ENCODE measurements around the gene GRHPR. TPM values are rescaled to one million over a fixed set of nuclear protein-coding genes. Genes with fewer than 3 reads are reported as not detected.

Gene GRHPR
- polyA plus RNA-seq, 1 experiment, result 96.1 TPM

- no peaks in the 10 kb centered on the region for H3K9me3 ChIP-seq (ENCODE audit: control insufficient read depth, insufficient read depth, low read length)
- ChIA-PET CTCF (no interaction called here), POLR2A (no interaction called here)
- H3K27me3 ChIP-seq (ENCODE audit: control insufficient read depth, insufficient read depth, low read length), result peaks cover 20% of the 10 kb centered on the region
- DNase-seq (ENCODE audit: low read depth, low spot score), result no peak
- TF ChIP-seq, protein P1, sequence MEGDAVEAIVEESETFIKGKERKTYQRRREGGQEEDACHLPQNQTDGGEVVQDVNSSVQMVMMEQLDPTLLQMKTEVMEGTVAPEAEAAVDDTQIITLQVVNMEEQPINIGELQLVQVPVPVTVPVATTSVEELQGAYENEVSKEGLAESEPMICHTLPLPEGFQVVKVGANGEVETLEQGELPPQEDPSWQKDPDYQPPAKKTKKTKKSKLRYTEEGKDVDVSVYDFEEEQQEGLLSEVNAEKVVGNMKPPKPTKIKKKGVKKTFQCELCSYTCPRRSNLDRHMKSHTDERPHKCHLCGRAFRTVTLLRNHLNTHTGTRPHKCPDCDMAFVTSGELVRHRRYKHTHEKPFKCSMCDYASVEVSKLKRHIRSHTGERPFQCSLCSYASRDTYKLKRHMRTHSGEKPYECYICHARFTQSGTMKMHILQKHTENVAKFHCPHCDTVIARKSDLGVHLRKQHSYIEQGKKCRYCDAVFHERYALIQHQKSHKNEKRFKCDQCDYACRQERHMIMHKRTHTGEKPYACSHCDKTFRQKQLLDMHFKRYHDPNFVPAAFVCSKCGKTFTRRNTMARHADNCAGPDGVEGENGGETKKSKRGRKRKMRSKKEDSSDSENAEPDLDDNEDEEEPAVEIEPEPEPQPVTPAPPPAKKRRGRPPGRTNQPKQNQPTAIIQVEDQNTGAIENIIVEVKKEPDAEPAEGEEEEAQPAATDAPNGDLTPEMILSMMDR (IDR thresholded peaks at IDR 0.05; ENCODE audit: low read depth, low read length), result no peak
- no peak overlapping the region for H3K4me3 ChIP-seq (ENCODE audit: low read depth, low read length)
- no peak overlapping the region for H3K27ac ChIP-seq (ENCODE audit: low read depth, low read length)
These were observed 44.5 kb upstream of the GRHPR start for GRCh38 chr9:37377688-37378612.

DNA sequence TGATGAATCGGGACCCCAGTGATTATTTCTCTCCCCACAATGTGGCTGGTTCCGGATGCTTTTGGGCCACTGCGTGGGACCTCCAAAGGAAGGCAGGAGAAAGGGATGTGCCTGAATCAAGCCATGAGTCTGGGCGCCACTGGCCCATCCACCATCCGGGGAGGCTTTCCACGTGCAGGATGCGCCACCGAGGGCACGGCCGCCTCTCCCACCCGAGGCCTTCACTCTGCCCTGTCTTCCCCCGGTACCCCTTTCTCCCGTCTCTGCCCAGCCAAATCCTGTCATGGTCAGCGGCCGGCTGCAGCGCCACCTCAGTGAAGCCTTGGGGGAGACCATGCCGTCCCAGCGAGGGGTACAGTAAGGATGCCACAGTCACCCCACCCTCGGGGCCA is 43.9 kb upstream of the GRHPR start:
- H3K4me3 ChIP-seq (ENCODE audit: low read depth, low read length), result no peak overlapping the region
- no peaks in the 10 kb centered on the region for H3K9me3 ChIP-seq (ENCODE audit: control insufficient read depth, insufficient read depth, low read length)
- TF ChIP-seq, protein P1 (IDR thresholded peaks at IDR 0.05; ENCODE audit: low read depth, low read length), result no peak
- H3K27me3 ChIP-seq (ENCODE audit: control insufficient read depth, insufficient read depth, low read length), result peaks cover 26% of the 10 kb centered on the region
- no peak overlapping the region for H3K27ac ChIP-seq (ENCODE audit: low read depth, low read length)
- CTCF ChIA-PET, result no interaction called here
- POLR2A ChIA-PET, result no interaction called here
- no peak for DNase-seq (ENCODE audit: low read depth, low spot score)

DNA sequence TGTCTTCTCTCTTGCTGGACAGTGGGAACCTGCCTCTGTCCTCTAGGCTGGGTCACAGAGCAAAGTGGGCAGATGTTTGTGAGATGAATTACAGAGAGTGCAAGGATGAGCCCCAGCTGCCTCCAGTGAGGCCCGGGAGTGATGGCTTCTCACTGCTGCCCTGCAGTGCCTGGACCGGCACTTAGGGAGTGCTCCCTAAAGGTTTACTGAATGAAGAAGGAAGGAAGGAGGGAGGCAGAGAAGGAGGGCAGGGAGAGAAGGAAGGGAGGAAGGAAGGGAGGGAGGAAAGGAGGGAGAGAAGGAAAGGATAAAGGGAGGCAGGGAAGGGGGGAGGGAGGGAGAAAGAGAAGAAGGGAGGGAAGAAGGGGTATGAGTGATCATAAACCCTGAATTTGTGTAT is 42.7 kb upstream of the GRHPR start:
- no peaks in the 10 kb centered on the region for H3K9me3 ChIP-seq (ENCODE audit: control insufficient read depth, insufficient read depth, low read length)
- CTCF ChIA-PET, result no interaction called here

GRCh38 chr9:37380570-37380969 is 41.9 kb upstream of the GRHPR start:
- Histone ChIP-seq H3K4me3 (ENCODE audit: low read depth, low read length) (no peak overlapping the region), H3K27ac (ENCODE audit: low read depth, low read length) (no peak overlapping the region), H3K9me3 (ENCODE audit: control insufficient read depth, insufficient read depth, low read length) (no peaks in the 10 kb centered on the region), H3K27me3 (ENCODE audit: control insufficient read depth, insufficient read depth, low read length) (peaks cover 25% of the 10 kb centered on the region)
- POLR2A ChIA-PET, result no interaction called here
- DNase-seq (ENCODE audit: low read depth, low spot score), result no peak
- TF ChIP-seq, protein P1 (IDR thresholded peaks at IDR 0.05; ENCODE audit: low read depth, low read length), result no peak
- CTCF ChIA-PET, result no interaction called here

More for the DNA sequence above, 42.7 kb upstream of the GRHPR start:
- POLR2A ChIA-PET, result no interaction called here
- Histone ChIP-seq H3K27ac (ENCODE audit: low read depth, low read length) (no peak overlapping the region), H3K27me3 (ENCODE audit: control insufficient read depth, insufficient read depth, low read length) (peaks cover 28% of the 10 kb centered on the region), H3K4me3 (ENCODE audit: low read depth, low read length) (no peak overlapping the region)
- TF ChIP-seq, protein P1 (IDR thresholded peaks at IDR 0.05; ENCODE audit: low read depth, low read length), result no peak
- no peak for DNase-seq (ENCODE audit: low read depth, low spot score)

DNA sequence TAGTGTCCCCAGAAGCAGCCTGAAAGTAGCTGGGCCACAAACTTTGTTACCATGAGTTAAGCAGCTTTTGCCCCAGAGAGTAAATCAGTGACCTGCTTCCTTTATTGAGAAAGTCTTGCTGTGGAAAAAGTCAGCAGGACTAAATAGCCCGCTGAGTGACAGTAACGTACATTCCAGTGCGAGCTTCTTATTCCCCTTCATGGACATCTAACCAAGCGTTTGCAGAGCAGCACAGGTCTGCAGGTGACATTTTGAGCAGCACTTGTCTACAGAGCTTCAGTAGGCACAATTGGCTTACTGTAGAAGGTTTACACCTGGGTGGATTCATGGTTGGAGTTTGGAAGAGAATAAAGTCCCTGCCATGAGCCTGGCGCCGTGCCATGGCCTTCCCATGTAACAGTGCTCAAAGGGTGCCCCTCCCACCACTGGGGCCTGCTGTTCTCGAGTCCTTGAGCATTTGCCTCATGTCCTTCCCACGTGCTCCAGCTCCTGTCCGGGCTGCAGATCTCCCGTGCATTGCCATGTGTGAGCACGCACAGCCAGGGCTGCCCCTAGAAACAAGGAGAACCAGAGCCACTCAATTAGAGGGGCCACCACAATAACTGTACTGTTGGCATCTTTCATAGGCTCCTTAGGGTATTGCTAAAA is 41.3 kb upstream of the GRHPR start:
- Histone ChIP-seq H3K9me3 (ENCODE audit: control insufficient read depth, insufficient read depth, low read length) (no peaks in the 10 kb centered on the region), H3K4me3 (ENCODE audit: low read depth, low read length) (no peak overlapping the region), H3K27ac (ENCODE audit: low read depth, low read length) (no peak overlapping the region), H3K27me3 (ENCODE audit: control insufficient read depth, insufficient read depth, low read length) (peaks cover 25% of the 10 kb centered on the region)
- ChIA-PET CTCF (no interaction called here), POLR2A (no interaction called here)
- TF ChIP-seq, protein P1 (IDR thresholded peaks at IDR 0.05; ENCODE audit: low read depth, low read length), result no peak
- DNase-seq (ENCODE audit: low read depth, low spot score), result no peak
